Body of pancreas (tissue), 4 donors: ENCODE results near the gene EFNA5.

Experiments
- CTCF ChIP-seq, 7 experiments: fragments of 450-650 bp in 4 of 7; fragments of 200-600 bp in 3 of 7; sonication (generic) in 3 of 7; IDR thresholded peaks; one replicate each; pipeline ENCODE4 v1.5.1; 2016 to 2019; ENCODE audit warnings: antibody characterized with exemption in 7 of 7
- POLR2A ChIP-seq, 3 donors: fragments of 450-650 bp; IDR thresholded peaks; one replicate each; pipeline ENCODE4 v1.6.1; 2016; ENCODE audit warnings: antibody characterized with exemption in 3 of 3, mild to moderate bottlenecking in 2 of 3

GRCh38 chr5:107368615-107369014, 302.1 kb downstream of the EFNA5 start:
- TF ChIP-seq CTCF (IDR thresholded peaks at IDR 0.05), result no peak
- TF ChIP-seq POLR2A (IDR thresholded peaks at IDR 0.05), result no peak
